Measurements from ENCODE around the gene IFNAR1.

The IFNAR1 gene

DNA sequence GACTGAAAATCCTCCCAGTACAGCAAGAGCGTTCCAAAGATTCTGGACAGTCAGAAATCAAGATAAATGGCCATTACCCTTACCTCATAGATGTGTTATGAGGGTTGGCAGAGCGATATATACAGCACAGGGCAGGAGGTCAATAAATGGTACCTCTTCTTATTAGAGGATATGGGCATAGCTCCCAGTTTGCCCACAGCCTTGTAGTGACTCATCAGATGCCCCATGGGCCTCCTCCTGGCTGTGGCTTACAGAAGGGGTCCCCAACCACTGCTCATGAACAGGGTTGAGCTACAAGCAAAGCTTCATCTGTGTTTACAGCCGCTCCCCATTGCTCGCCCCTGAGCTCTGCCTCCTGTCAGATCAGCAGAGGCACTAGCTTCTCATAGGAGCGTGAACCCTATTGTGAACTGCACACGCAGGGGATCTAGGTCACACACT, 71.1 kb downstream of the IFNAR1 start:
- no peak overlapping the region for H3K4me3 ChIP-seq (replicated peaks in 1 of 2; ENCODE audit: low read depth in 2 of 2, low read length in 2 of 2)
- DNase-seq (ENCODE audit: low read depth in 2 of 2) = peak in 1 of 2 donors; percentile 52
- TF ChIP-seq, protein P1, sequence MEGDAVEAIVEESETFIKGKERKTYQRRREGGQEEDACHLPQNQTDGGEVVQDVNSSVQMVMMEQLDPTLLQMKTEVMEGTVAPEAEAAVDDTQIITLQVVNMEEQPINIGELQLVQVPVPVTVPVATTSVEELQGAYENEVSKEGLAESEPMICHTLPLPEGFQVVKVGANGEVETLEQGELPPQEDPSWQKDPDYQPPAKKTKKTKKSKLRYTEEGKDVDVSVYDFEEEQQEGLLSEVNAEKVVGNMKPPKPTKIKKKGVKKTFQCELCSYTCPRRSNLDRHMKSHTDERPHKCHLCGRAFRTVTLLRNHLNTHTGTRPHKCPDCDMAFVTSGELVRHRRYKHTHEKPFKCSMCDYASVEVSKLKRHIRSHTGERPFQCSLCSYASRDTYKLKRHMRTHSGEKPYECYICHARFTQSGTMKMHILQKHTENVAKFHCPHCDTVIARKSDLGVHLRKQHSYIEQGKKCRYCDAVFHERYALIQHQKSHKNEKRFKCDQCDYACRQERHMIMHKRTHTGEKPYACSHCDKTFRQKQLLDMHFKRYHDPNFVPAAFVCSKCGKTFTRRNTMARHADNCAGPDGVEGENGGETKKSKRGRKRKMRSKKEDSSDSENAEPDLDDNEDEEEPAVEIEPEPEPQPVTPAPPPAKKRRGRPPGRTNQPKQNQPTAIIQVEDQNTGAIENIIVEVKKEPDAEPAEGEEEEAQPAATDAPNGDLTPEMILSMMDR (IDR thresholded peaks at IDR 0.05; ENCODE audit: low read depth, low read length) = no peak

DNA sequence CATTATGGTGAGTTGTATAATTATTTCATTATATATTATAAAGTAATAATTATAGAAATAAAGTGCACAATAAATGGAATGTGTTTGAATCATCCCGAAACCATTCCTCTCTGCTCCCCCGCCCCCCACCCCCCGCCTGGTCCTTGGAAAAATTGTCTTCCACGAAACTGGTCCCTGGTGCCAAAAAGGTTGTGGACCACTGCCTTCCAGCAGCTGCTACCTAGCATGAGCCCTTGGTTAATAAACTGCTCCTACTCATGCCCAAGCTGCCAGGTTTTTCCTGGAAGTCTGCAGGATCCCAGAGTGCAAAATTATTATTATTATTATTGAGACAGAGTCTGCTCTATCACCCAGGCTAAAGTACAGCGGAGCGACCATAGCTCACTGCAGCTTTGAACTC, 71.7 kb downstream of the IFNAR1 start:
- TF ChIP-seq, protein P1 (IDR thresholded peaks at IDR 0.05; ENCODE audit: low read depth, low read length) = no peak
- no peak overlapping the region for H3K4me3 ChIP-seq (replicated peaks in 1 of 2; ENCODE audit: low read depth in 2 of 2, low read length in 2 of 2)
- no peak for DNase-seq (ENCODE audit: low read depth in 2 of 2)

DNA sequence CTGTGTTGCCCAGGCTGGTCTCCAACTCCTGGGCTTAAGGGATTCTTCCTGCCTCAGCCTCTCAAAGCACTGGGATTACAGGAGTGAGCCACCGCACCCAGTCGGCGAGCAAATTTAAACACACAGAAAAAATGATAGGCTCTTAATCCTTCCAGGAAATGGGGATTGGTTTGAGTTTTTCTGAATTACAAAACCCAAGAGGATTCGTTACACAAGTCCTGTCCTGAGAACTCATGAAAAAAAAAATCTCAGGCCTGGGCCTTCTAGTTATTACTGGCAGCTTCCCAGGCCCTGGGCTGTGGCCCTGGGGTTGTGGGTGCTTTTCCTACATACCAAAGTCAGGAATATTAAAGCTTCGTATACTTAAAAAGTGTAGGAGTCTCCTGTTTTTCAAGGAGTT, 72.2 kb downstream of the IFNAR1 start:
- H3K4me3 ChIP-seq (replicated peaks in 1 of 2; ENCODE audit: low read depth in 2 of 2, low read length in 2 of 2) = no peak overlapping the region
- DNase-seq (ENCODE audit: low read depth in 2 of 2) = peak; percentile 90 to 94
- TF ChIP-seq, protein P1 (IDR thresholded peaks at IDR 0.05; ENCODE audit: low read depth, low read length) = no peak

DNA sequence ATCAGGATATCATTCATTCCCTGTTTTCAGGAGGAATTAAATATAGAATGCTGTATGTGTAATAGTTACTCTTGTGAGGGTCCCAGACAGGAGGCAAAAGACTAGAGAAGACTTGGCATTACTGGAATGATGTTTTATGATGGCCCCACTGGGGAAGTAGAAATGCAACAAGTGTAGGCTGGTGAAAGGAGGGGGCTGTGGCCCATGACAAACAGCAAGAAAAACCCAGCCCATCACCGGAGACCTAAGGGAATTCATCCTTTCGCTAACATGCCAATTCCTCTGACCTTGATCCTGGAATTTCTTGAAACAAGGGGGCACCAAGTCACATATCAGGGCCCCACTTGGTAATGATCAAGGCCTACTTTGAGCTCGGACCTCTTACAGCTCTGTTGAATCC, 72.9 kb downstream of the IFNAR1 start:
- TF ChIP-seq, protein P1 (IDR thresholded peaks at IDR 0.05; ENCODE audit: low read depth, low read length) = no peak
- no peak overlapping the region for H3K4me3 ChIP-seq (replicated peaks in 1 of 2; ENCODE audit: low read depth in 2 of 2, low read length in 2 of 2)
- DNase-seq (ENCODE audit: low read depth in 2 of 2) = no peak

DNA sequence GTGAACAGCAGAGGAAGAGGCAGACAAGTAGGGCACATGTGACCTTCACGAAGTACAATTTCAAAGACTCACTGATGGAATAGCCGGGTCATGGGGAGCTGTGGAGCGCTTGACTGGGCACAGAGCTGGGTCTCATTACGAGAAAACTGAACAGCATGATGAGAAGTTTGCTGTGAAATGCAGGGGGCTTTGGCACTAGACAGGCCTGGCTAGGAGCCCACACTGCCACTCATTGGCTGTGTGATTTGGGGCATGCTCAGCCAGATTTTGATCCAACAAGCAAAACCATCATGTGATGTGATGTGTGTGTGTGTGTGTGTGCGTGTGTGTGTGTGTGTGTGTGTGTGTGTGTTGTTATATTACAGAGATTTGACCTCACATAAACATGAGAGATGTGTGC, 73.6 kb downstream of the IFNAR1 start:
- DNase-seq (ENCODE audit: low read depth in 2 of 2) = no peak
- H3K4me3 ChIP-seq (replicated peaks in 1 of 2; ENCODE audit: low read depth in 2 of 2, low read length in 2 of 2) = no peak overlapping the region
- TF ChIP-seq, protein P1 (IDR thresholded peaks at IDR 0.05; ENCODE audit: low read depth, low read length) = no peak

DNA sequence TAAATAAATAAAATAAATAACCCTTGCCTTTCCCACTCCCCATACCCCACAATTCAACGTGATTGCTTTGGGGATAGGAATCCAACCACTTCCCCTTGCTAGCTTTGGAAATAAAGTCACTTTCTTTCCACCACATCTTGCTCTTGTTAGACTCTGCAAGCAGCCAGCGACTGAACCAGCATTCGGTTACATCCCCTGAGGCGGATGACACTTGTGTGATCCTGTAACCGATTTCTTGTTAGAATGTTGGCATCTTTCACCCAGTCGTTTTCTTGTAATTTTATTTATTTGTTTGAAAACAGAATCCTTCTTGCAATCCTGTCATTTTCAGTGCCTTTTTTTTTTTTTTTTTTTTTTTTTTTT, 76.8 kb downstream of the IFNAR1 start:
- TF ChIP-seq, protein P1 (IDR thresholded peaks at IDR 0.05; ENCODE audit: low read depth, low read length) = no peak
- H3K4me3 ChIP-seq (replicated peaks in 1 of 2; ENCODE audit: low read depth in 2 of 2, low read length in 2 of 2) = no peak overlapping the region
- no peak for DNase-seq (ENCODE audit: low read depth in 2 of 2)

All from cardiac fibroblast (primary cell).